Body of pancreas (tissue), 4 donors: Measurements from ENCODE around the gene SLC7A4. TPM values are rescaled to one million over a fixed set of nuclear protein-coding genes. Genes with fewer than 3 reads are reported as not detected.
"Not testable (repeated sequence)": the region's sequence is repeated elsewhere in the genome, so short reads cannot be mapped to it uniquely, and the experiment has no call there.

Source experiments
- ATAC-seq: fragments of 150-250 bp; one replicate; pipeline ENCODE4 v1.9.1; 2016
- DNase-seq, 4 donors: peaks; one replicate each; pipeline ENCODE4 v3.0.0-alpha.2; 2019
- H3K27ac ChIP-seq, 4 donors: fragments of 200-600 bp; sonication (generic); 1 replicate in 3 of 4; 2 replicates in 1 of 4; pipeline versions ENCODE4 v1.5.1 to v1.6.1; 2016 to 2019; ENCODE audit warnings: mild to moderate bottlenecking in 1 of 4, mixed read lengths in 1 of 4, moderate library complexity in 1 of 4
- H3K27me3 ChIP-seq, 2 donors: fragments of 200-600 bp; sonication (generic); one replicate each; pipeline ENCODE4 v1.6.0; 2016; ENCODE audit warnings: mild to moderate bottlenecking in 1 of 2
- H3K36me3 ChIP-seq, 2 donors: fragments of 200-600 bp; sonication (generic); replicated peaks in 1 of 2; 2 replicates each; pipeline ENCODE4 v1.5.1; 2016; ENCODE audit warnings: low read depth in 2 of 2; ENCODE audit not compliant: insufficient read depth in 1 of 2
- H3K4me1 ChIP-seq: fragments of 200-600 bp; sonication (generic); one replicate; pipeline ENCODE4 v1.6.0; 2016
- H3K4me3 ChIP-seq, 2 donors: fragments of 200-600 bp; sonication (generic); 1 replicate in 1 of 2; 2 replicates in 1 of 2; pipeline ENCODE4 v1.5.1; 2016 to 2019
- H3K9me3 ChIP-seq, 3 donors: fragments of 200-600 bp; sonication (generic); 1 replicate in 2 of 3; 2 replicates in 1 of 3; pipeline ENCODE4 v1.5.1; 2016
- POLR2A ChIP-seq, 3 donors: fragments of 450-650 bp; IDR thresholded peaks; one replicate each; pipeline ENCODE4 v1.6.1; 2016; ENCODE audit warnings: antibody characterized with exemption in 3 of 3, mild to moderate bottlenecking in 2 of 3
- WGBS, 2 donors: methylation state at CpG; one replicate each; pipeline ENCODE4 v1.1.5; 2017; 5-methylcytosine and 5-hydroxymethylcytosine counted together
- intact Hi-C: fragments of 100-400 bp; cut with DNase I; formaldehyde crosslinking; loops from one replicate; pipeline ENCODE4 v1.15.1; 2023
- total RNA-seq, 2 donors: library from RNA; depleted of rRNA; stranded (reverse); fragments of >200 nt; gene quantifications; one replicate each; pipeline ENCODE4 v1.1.0, GENCODE V29; 2016
- TF ChIP-seq, protein P1 (sequence below), 7 experiments: fragments of 450-650 bp in 4 of 7; fragments of 200-600 bp in 3 of 7; sonication (generic) in 3 of 7; IDR thresholded peaks; one replicate each; pipeline ENCODE4 v1.5.1; 2016 to 2019; ENCODE audit warnings: antibody characterized with exemption in 7 of 7

SLC7A4 gene
- total RNA-seq, 2 donors from 2014 or later: 1.3 to 1.8 TPM

DNA sequence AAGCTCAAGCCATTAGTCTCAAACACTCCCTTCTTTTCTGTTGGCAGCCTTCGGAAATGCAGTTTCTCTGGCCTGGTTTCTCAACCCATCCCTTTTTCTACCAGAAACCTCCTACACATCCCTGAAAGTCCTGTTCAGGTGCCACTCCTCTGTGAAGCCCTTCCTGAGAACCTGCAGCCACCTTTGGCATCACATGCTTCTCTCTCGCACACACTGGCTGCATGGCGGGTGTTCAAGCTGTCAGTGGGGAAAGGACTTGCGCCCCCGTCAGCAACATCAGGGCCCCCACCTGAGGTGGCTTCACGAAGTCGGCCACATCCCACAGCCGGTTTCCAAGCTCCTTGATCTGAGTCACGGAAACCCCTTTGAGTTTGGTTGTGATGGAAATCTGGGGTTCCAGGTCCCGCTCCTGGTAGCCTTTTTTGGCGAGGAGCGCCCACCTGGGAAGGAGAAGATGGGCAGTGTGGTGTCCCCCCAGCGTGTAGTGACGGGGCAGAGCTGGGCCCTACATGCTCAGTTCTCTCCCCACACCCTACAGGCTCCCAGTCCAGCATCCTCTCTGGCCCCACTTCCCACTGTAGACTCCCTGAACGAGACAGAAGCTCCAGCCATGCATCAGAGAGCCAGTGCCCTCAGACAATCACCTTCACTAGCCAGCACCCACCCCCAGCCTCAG lies 11.6 kb upstream of the SLC7A4 start:
- 53 to 76% methylated on average over 4 to 6 of the region's 15 CpGs for WGBS, 2 donors
- Histone ChIP-seq H3K36me3 (no peaks in the 10 kb centered on the region), H3K27ac (no peak overlapping the region), H3K9me3 (no peaks in the 10 kb centered on the region), H3K27me3 (no peaks in the 10 kb centered on the region), H3K4me1 (peaks cover 18% of the 10 kb centered on the region), H3K4me3 (no peak overlapping the region)
- DNase-seq (no peak), ATAC-seq (no peak)
- intact Hi-C loops: no loop called here
- TF ChIP-seq, protein P1, sequence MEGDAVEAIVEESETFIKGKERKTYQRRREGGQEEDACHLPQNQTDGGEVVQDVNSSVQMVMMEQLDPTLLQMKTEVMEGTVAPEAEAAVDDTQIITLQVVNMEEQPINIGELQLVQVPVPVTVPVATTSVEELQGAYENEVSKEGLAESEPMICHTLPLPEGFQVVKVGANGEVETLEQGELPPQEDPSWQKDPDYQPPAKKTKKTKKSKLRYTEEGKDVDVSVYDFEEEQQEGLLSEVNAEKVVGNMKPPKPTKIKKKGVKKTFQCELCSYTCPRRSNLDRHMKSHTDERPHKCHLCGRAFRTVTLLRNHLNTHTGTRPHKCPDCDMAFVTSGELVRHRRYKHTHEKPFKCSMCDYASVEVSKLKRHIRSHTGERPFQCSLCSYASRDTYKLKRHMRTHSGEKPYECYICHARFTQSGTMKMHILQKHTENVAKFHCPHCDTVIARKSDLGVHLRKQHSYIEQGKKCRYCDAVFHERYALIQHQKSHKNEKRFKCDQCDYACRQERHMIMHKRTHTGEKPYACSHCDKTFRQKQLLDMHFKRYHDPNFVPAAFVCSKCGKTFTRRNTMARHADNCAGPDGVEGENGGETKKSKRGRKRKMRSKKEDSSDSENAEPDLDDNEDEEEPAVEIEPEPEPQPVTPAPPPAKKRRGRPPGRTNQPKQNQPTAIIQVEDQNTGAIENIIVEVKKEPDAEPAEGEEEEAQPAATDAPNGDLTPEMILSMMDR (IDR thresholded peaks at IDR 0.05): no peak
- TF ChIP-seq POLR2A (IDR thresholded peaks at IDR 0.05): no peak

DNA sequence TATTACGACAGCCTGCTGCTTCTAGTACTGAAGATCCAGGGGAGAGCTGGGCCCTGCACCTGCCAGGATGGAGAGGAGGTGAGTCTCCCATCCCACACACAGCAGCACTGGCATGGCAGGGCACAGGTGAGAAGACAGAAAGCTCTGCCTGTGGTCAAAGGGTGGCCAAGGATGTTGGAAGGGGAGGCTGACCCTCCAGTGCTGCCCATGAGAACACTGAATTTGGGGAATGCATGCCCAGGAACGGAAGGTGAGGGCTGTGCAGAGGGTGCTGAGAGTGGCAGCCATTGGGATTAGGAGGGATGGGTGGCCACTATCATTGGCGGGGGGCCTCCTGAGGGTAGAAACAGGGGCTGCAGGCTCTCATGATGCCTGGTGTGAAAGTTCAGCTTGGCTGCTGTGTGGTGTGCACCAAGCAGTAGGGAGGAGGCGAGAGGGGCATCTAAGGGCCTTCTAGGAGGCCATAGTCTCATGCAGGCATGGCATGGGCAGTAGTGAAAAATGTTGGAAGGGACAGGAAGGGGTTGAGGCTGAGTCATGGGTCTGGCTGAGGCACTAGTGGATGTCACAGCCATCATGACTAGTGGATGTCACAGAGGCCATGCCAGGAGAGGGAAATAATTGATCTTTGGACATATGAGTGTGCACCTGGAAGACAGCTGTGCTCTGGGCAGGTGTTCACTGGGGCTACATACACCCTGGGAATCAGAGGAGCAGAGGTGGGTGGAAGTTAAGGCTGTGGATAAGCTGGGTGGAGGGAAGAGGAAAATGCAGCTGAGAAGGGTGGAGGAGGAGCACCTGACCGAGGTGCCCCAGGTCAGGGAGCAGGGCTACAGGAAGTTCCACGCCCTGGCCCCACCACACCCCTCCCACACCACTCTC lies 10.9 kb upstream of the SLC7A4 start:
- TF ChIP-seq, protein P1 (IDR thresholded peaks at IDR 0.05): no peak
- no peak for TF ChIP-seq POLR2A (IDR thresholded peaks at IDR 0.05)
- H3K4me3 ChIP-seq: no peak overlapping the region
- 82 to 83% methylated on average over 6 of the region's 6 CpGs for WGBS, 2 donors
- H3K27ac ChIP-seq: no peak overlapping the region
- ATAC-seq: no peak
- DNase-seq: no peak
- H3K27me3 ChIP-seq: no peaks in the 10 kb centered on the region
- intact Hi-C loops: no loop called here
- H3K4me1 ChIP-seq: peaks cover 18% of the 10 kb centered on the region
- no peaks in the 10 kb centered on the region for H3K36me3 ChIP-seq
- H3K9me3 ChIP-seq: no peaks in the 10 kb centered on the region

DNA sequence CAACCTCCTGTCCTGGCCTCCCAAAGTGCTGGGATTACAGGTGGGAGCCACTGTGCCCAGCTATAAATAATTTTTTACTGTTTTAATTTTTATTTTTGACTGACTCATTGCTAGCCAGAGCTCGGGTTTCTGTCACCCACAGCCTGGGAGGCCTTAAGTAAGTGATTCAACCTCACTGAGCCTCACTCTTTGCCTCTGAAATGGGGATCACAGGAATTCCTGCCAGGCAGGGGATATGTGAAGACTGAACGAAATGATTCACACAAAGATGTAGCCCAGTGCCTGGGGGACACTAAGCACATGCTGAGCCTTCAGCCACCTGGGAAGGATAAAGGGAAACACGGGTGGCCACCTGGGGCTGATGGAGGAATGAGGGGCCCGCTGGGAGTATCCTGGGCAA lies 9.6 kb upstream of the SLC7A4 start:
- H3K27ac ChIP-seq: no peak overlapping the region
- H3K27me3 ChIP-seq: no peaks in the 10 kb centered on the region
- peaks cover 18% of the 10 kb centered on the region for H3K4me1 ChIP-seq
- TF ChIP-seq POLR2A (IDR thresholded peaks at IDR 0.05): no peak
- TF ChIP-seq, protein P1 (IDR thresholded peaks at IDR 0.05): no peak
- intact Hi-C loops: no loop called here
- no peak for DNase-seq
- no peaks in the 10 kb centered on the region for H3K36me3 ChIP-seq
- WGBS, 2 donors: 77 to 79% methylated on average over 4 of the region's 4 CpGs
- ATAC-seq: no peak
- H3K4me3 ChIP-seq: no peak overlapping the region
- H3K9me3 ChIP-seq: no peaks in the 10 kb centered on the region

DNA sequence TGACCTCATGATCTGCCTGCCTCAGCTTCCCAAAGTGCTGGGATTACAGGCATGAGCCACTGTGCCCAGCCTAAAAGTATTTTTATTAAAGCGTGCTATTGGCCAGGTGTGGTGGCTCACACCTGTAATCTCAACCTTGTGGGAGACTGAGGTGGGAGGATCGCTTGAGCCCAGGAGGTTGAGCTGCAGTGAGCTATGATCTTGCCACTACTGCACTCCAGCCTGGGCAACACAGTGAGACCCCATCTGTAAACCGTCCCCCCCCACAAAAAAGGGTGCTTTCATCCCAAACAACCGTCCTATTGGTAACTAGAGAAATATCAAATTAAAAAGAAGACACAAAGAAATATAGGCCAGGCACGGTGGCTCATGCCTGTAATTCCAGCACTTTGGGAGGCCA lies 6.8 kb upstream of the SLC7A4 start:
- ATAC-seq, H3K27ac ChIP-seq, H3K4me3 ChIP-seq, H3K27me3 ChIP-seq, H3K4me1 ChIP-seq, H3K36me3 ChIP-seq, DNase-seq, H3K9me3 ChIP-seq: not testable (repeated sequence)
- intact Hi-C loops: loop anchor here (10.0 kb wide), 1 partner anchor 56 kb away; no protein-coding TSS in a partner anchor
- 90 to 96% methylated on average over 5 of the region's 5 CpGs for WGBS, 2 donors

DNA sequence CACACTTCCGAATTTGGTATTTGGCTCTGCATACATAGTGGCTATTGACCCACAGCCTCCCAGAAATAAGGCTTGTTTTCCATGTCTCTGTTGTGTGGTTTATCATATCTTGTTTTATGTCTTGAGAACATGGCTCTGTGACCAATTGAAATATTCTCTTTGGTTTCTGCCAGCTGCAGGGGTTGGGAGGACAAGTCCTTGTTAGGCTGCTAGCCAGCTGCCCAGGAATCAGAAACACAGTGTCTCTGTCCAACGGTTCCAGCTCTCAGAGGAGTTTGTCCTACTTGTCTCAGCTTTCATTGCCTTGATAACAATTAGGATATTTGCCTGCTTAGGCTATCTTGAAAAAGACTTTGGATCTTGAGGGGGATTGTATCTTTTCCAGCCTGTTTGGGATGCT lies 6.0 kb upstream of the SLC7A4 start:
- ATAC-seq (no peak), DNase-seq (no peak)
- H3K27ac ChIP-seq: no peak overlapping the region
- WGBS, 2 donors: 36 to 37% methylated on average over 2 of the region's 2 CpGs
- no peaks in the 10 kb centered on the region for H3K36me3 ChIP-seq
- H3K4me3 ChIP-seq: no peak overlapping the region
- no peaks in the 10 kb centered on the region for H3K4me1 ChIP-seq
- H3K27me3 ChIP-seq: no peaks in the 10 kb centered on the region
- TF ChIP-seq POLR2A (IDR thresholded peaks at IDR 0.05): no peak
- TF ChIP-seq, protein P1 (IDR thresholded peaks at IDR 0.05): no peak
- no peaks in the 10 kb centered on the region for H3K9me3 ChIP-seq
- intact Hi-C loops: loop anchor here (10.0 kb wide), 1 partner anchor 56 kb away; no protein-coding TSS in a partner anchor
